Measurements from ENCODE around the gene TIPARP. TPM values are rescaled to one million over a fixed set of nuclear protein-coding genes. Genes with fewer than 3 reads are reported as not detected.
"Not testable (repeated sequence)": the region's sequence is repeated elsewhere in the genome, so short reads cannot be mapped to it uniquely, and the experiment has no call there.

Gene TIPARP
- total and polyA plus RNA-seq, 2 experiments from 2014 or later = 4.5 to 6.9 TPM

DNA sequence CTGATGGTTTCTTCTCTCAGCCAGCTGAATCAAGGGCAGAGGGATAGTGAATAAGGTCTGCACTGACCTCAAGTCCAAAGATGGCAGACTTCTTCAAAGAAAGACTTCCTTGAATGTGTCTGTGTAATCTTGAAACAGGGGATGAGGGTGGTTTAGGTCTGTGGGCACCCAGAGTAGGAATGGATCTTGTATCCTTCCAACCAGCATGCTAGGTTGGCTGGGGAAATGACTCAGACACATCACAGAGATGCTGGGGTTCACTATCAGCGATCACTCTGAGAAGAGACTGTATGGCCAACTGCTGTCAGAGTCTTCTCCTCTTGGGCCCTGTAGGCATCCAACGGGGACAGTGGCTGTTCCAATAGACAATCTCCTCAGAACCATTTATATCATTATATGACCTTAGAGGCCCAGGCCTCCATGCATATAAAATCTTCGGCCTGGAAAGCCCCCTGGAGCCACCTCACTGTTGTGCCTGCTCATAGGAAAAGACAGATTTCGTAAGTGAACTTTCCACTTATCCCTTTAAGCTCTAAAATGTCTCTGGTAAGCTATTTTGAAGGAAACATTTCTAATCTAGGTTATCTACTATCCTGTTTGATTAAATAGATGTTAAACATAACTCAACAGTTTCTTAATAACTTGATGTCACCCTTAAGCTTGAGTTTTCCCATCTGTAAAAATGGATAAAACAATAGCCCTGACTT is 58.5 kb downstream of the TIPARP start (continued):
- TF ChIP-seq, protein P1, sequence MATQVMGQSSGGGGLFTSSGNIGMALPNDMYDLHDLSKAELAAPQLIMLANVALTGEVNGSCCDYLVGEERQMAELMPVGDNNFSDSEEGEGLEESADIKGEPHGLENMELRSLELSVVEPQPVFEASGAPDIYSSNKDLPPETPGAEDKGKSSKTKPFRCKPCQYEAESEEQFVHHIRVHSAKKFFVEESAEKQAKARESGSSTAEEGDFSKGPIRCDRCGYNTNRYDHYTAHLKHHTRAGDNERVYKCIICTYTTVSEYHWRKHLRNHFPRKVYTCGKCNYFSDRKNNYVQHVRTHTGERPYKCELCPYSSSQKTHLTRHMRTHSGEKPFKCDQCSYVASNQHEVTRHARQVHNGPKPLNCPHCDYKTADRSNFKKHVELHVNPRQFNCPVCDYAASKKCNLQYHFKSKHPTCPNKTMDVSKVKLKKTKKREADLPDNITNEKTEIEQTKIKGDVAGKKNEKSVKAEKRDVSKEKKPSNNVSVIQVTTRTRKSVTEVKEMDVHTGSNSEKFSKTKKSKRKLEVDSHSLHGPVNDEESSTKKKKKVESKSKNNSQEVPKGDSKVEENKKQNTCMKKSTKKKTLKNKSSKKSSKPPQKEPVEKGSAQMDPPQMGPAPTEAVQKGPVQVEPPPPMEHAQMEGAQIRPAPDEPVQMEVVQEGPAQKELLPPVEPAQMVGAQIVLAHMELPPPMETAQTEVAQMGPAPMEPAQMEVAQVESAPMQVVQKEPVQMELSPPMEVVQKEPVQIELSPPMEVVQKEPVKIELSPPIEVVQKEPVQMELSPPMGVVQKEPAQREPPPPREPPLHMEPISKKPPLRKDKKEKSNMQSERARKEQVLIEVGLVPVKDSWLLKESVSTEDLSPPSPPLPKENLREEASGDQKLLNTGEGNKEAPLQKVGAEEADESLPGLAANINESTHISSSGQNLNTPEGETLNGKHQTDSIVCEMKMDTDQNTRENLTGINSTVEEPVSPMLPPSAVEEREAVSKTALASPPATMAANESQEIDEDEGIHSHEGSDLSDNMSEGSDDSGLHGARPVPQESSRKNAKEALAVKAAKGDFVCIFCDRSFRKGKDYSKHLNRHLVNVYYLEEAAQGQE (IDR thresholded peaks at IDR 0.05; ENCODE audit: unreplicated experiment) = no peak
- TF ChIP-seq EZH2 (IDR thresholded peaks at IDR 0.05; ENCODE audit: low read depth, unreplicated experiment) = no peak
- no peak for TF ChIP-seq STAT1 (IDR thresholded peaks at IDR 0.05; ENCODE audit: unreplicated experiment)
- TF ChIP-seq ZNF114 (CRISPR knock-in tag; IDR thresholded peaks at IDR 0.05) = no peak
- TF ChIP-seq CREB1 (CRISPR knock-in tag; IDR thresholded peaks at IDR 0.05; ENCODE audit: low read depth) = no peak

DNA sequence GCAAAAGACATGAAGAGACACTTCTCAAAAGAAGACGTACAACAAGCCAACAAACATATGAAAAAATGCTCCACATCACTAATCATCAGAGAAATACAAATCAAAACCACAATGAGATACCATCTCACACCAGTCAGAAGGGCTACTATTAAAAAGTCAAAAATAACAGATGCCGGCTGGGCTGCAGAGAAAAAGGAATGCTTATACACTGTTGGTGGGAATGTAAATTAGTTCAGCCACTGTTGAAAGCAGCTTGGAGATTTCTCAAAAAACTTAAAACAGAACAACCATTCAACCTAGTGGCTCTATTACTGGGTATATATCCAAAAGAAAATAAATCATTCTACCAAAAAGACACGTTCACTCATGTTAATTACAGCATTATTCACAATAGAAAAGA is 60.3 kb downstream of the TIPARP start:
- H3K27me3 Mint-ChIP-seq (ENCODE audit: insufficient read depth, low read depth, poor library complexity); H3K4me2 ChIP-seq; DNase-seq (ENCODE audit: low spot score); H3K4me3 Mint-ChIP-seq; H3K79me2 ChIP-seq (replicated peaks; ENCODE audit: insufficient read depth); ATAC-seq; H3K36me3 Mint-ChIP-seq (ENCODE audit: low read depth); H3F3A ChIP-seq (replicated peaks; ENCODE audit: low read depth); H3K36me3 ChIP-seq (ENCODE audit: insufficient read depth); H2AFZ ChIP-seq; H3K27me3 ChIP-seq (ENCODE audit: insufficient read depth); H3K27ac Mint-ChIP-seq; H3K4me3 ChIP-seq; H4K20me1 ChIP-seq (replicated peaks; ENCODE audit: insufficient read depth); H3K9me2 ChIP-seq (ENCODE audit: insufficient read depth); H3K9me3 Mint-ChIP-seq; H3K4me1 ChIP-seq (ENCODE audit: insufficient read depth); H3K4me1 Mint-ChIP-seq; H3K27ac ChIP-seq (ENCODE audit: low read depth): not testable (repeated sequence)

DNA sequence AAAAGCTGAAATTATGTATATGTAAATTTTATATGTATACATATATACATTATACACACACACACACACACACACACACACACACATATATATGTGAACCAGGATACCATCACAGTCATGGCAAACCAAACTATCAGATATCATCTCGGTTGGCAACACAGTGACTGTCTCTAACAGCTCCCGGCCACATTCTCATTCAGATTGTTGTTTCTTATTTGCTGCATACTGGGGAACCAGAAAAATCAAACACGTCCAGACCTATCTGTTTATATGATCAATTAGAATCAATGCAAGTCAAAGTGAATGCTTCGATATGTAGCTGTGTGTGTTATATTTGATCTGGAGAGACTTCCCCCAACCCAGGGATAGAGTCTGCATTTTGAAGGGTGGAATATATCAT is 61.1 kb downstream of the TIPARP start:
- no peaks in the 10 kb centered on the region for H3F3A ChIP-seq (replicated peaks; ENCODE audit: low read depth)
- no peak for DNase-seq (ENCODE audit: low spot score)
- H3K27ac ChIP-seq (ENCODE audit: low read depth) = no peak overlapping the region
- no peaks in the 10 kb centered on the region for H3K79me2 ChIP-seq (replicated peaks; ENCODE audit: insufficient read depth)
- H2AFZ ChIP-seq = no peak overlapping the region
- Mint-ChIP-seq H3K9me3 (no peaks in the 10 kb centered on the region), H3K27ac (no peak overlapping the region), H3K36me3 (ENCODE audit: low read depth) (no peaks in the 10 kb centered on the region), H3K27me3 (ENCODE audit: insufficient read depth, low read depth, poor library complexity) (no peaks in the 10 kb centered on the region), H3K4me1 (peaks cover 6% of the 10 kb centered on the region; the same call in 2 of the 3 replicates), H3K4me3 (no peak overlapping the region)
- no peaks in the 10 kb centered on the region for H3K36me3 ChIP-seq (ENCODE audit: insufficient read depth)
- H3K9me2 ChIP-seq (ENCODE audit: insufficient read depth) = no peaks in the 10 kb centered on the region
- no peaks in the 10 kb centered on the region for H4K20me1 ChIP-seq (replicated peaks; ENCODE audit: insufficient read depth)
- ATAC-seq = no peak
- no peaks in the 10 kb centered on the region for H3K27me3 ChIP-seq (ENCODE audit: insufficient read depth)
- H3K4me2 ChIP-seq = no peak overlapping the region
- no peaks in the 10 kb centered on the region for H3K4me1 ChIP-seq (ENCODE audit: insufficient read depth)
- H3K4me3 ChIP-seq = no peak overlapping the region
- TF ChIP-seq ZNF331 (CRISPR knock-in tag; IDR thresholded peaks at IDR 0.05; ENCODE audit: low read depth) = no peak
- TF ChIP-seq CREB1 (CRISPR knock-in tag; IDR thresholded peaks at IDR 0.05; ENCODE audit: low read depth) = no peak
- TF ChIP-seq, protein P2, sequence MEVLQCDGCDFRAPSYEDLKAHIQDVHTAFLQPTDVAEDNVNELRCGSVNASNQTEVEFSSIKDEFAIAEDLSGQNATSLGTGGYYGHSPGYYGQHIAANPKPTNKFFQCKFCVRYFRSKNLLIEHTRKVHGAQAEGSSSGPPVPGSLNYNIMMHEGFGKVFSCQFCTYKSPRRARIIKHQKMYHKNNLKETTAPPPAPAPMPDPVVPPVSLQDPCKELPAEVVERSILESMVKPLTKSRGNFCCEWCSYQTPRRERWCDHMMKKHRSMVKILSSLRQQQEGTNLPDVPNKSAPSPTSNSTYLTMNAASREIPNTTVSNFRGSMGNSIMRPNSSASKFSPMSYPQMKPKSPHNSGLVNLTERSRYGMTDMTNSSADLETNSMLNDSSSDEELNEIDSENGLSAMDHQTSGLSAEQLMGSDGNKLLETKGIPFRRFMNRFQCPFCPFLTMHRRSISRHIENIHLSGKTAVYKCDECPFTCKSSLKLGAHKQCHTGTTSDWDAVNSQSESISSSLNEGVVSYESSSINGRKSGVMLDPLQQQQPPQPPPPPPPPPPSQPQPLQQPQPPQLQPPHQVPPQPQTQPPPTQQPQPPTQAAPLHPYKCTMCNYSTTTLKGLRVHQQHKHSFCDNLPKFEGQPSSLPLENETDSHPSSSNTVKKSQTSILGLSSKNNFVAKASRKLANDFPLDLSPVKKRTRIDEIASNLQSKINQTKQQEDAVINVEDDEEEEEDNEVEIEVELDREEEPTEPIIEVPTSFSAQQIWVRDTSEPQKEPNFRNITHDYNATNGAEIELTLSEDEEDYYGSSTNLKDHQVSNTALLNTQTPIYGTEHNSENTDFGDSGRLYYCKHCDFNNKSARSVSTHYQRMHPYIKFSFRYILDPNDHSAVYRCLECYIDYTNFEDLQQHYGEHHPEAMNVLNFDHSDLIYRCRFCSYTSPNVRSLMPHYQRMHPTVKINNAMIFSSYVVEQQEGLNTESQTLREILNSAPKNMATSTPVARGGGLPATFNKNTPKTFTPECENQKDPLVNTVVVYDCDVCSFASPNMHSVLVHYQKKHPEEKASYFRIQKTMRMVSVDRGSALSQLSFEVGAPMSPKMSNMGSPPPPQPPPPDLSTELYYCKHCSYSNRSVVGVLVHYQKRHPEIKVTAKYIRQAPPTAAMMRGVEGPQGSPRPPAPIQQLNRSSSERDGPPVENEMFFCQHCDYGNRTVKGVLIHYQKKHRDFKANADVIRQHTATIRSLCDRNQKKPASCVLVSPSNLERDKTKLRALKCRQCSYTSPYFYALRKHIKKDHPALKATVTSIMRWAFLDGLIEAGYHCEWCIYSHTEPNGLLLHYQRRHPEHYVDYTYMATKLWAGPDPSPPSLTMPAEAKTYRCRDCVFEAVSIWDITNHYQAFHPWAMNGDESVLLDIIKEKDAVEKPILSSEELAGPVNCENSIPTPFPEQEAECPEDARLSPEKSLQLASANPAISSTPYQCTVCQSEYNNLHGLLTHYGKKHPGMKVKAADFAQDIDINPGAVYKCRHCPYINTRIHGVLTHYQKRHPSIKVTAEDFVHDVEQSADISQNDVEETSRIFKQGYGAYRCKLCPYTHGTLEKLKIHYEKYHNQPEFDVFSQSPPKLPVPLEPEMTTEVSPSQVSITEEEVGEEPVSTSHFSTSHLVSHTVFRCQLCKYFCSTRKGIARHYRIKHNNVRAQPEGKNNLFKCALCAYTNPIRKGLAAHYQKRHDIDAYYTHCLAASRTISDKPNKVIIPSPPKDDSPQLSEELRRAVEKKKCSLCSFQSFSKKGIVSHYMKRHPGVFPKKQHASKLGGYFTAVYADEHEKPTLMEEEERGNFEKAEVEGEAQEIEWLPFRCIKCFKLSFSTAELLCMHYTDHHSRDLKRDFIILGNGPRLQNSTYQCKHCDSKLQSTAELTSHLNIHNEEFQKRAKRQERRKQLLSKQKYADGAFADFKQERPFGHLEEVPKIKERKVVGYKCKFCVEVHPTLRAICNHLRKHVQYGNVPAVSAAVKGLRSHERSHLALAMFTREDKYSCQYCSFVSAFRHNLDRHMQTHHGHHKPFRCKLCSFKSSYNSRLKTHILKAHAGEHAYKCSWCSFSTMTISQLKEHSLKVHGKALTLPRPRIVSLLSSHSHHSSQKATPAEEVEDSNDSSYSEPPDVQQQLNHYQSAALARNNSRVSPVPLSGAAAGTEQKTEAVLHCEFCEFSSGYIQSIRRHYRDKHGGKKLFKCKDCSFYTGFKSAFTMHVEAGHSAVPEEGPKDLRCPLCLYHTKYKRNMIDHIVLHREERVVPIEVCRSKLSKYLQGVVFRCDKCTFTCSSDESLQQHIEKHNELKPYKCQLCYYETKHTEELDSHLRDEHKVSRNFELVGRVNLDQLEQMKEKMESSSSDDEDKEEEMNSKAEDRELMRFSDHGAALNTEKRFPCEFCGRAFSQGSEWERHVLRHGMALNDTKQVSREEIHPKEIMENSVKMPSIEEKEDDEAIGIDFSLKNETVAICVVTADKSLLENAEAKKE (CRISPR knock-in tag; IDR thresholded peaks at IDR 0.05) = no peak
- no peak for TF ChIP-seq JUNB (IDR thresholded peaks at IDR 0.05; ENCODE audit: unreplicated experiment)
- TF ChIP-seq ZNF114 (CRISPR knock-in tag; IDR thresholded peaks at IDR 0.05) = no peak

Data from GM23338 (cell line).